HepG2 (cell line): ENCODE measurements around the gene HS2ST1. TPM values are rescaled to one million over a fixed set of nuclear protein-coding genes. Genes with fewer than 3 reads are reported as not detected.

Experiments
- ELF1 ChIP-seq: sonication (generic); formaldehyde crosslinking; IDR thresholded peaks from 2 replicates; pipeline ENCODE4 v1.4.0; 2020; ENCODE audit warnings: missing genetic modification reagents
- ELF4 ChIP-seq: sonication (generic); formaldehyde crosslinking; IDR thresholded peaks from 2 replicates; pipeline ENCODE4 v1.5.0; 2020; ENCODE audit warnings: missing genetic modification reagents, mild to moderate bottlenecking, moderate library complexity, borderline replicate concordance
- HIVEP1 ChIP-seq: sonication (generic); formaldehyde crosslinking; IDR thresholded peaks from 2 replicates; pipeline ENCODE4 v1.4.0; 2020; ENCODE audit warnings: mild to moderate bottlenecking, missing genetic modification reagents
- MEIS1 ChIP-seq: sonication (generic); formaldehyde crosslinking; IDR thresholded peaks from 2 replicates; pipeline ENCODE4 v1.9.0; 2021; ENCODE audit warnings: mild to moderate bottlenecking, missing genetic modification reagents, moderate library complexity, borderline replicate concordance
- MTA3 ChIP-seq: sonication (generic); formaldehyde crosslinking; IDR thresholded peaks from 2 replicates; pipeline ENCODE4 v1.4.0; 2020; ENCODE audit warnings: missing genetic modification reagents
- NFIC ChIP-seq: IDR thresholded peaks from 2 replicates; pipeline ENCODE4 v1.6.1; 2012; ENCODE audit warnings: mild to moderate bottlenecking, low read length, inconsistent platforms
- SATB2 ChIP-seq: sonication (generic); formaldehyde crosslinking; IDR thresholded peaks from 2 replicates; pipeline ENCODE4 v1.5.0; 2020; ENCODE audit warnings: missing genetic modification reagents
- SNAPC2 ChIP-seq: sonication (generic); formaldehyde crosslinking; IDR thresholded peaks from 2 replicates; pipeline ENCODE4 v1.8.1; 2022; ENCODE audit warnings: mild to moderate bottlenecking, missing genetic modification reagents
- SRY ChIP-seq: sonication (generic); formaldehyde crosslinking; IDR thresholded peaks from 2 replicates; pipeline ENCODE4 v1.8.0; 2022; ENCODE audit warnings: mild to moderate bottlenecking, missing genetic modification reagents
- XRCC5 ChIP-seq: fragments of 200-400 bp; formaldehyde crosslinking; optimal IDR thresholded peaks from 2 replicates; pipeline ENCODE3; 2017; ENCODE audit warnings: mild to moderate bottlenecking, low read length
- ZFP36L2 ChIP-seq: sonication (generic); formaldehyde crosslinking; IDR thresholded peaks from 2 replicates; pipeline ENCODE4 v1.4.0; 2020; ENCODE audit warnings: missing genetic modification reagents
- ZFY ChIP-seq: sonication (generic); formaldehyde crosslinking; IDR thresholded peaks from 2 replicates; pipeline ENCODE4 v1.4.0; 2020; ENCODE audit warnings: missing genetic modification reagents
- ZIK1 ChIP-seq: sonication (generic); formaldehyde crosslinking; IDR thresholded peaks from 2 replicates; pipeline ENCODE4 v1.5.0; 2020; ENCODE audit warnings: mild to moderate bottlenecking, low read depth, missing genetic modification reagents, borderline replicate concordance
- ZNF263 ChIP-seq: sonication (generic); formaldehyde crosslinking; IDR thresholded peaks from 2 replicates; pipeline ENCODE4 v1.4.0; 2020; ENCODE audit warnings: missing genetic modification reagents
- ZNF607 ChIP-seq: sonication (generic); formaldehyde crosslinking; IDR thresholded peaks from 2 replicates; pipeline ENCODE4 v1.5.1; 2020; ENCODE audit warnings: missing genetic modification reagents, mild to moderate bottlenecking, borderline replicate concordance
- ZNF615 ChIP-seq: sonication (generic); formaldehyde crosslinking; IDR thresholded peaks from 2 replicates; pipeline ENCODE4 v1.5.0; 2020; ENCODE audit warnings: mild to moderate bottlenecking, missing genetic modification reagents, borderline replicate concordance
- polyA plus RNA-seq, 8 experiments: library from polyadenylated mRNA; depleted of rRNA in 3 of 8; stranded (reverse) in 7 of 8; unstranded in 1 of 8; fragments of >200 nt; fragmentation: Illumina TruSeq in 4 of 8; extraction: Trizol in 4 of 8; gene quantifications; 2 replicates each; pipeline versions ENCODE4 v1.2.1 to v1.2.3, GENCODE V29; 2011 to 2016; ENCODE audit warnings: low read depth in 4 of 8, missing spikeins in 1 of 8, mixed read lengths in 1 of 8; ENCODE audit not compliant: insufficient read depth in 1 of 8
- total RNA-seq, 5 experiments: library from RNA; depleted of rRNA; stranded (reverse); fragments of >200 nt; fragmentation: Illumina TruSeq; extraction: Trizol; gene quantifications; 2 replicates each; pipeline ENCODE4 v1.2.3, GENCODE V29; 2016; ENCODE audit warnings: low read depth in 1 of 5
- TF ChIP-seq, protein P1 (sequence below): sonication (generic); formaldehyde crosslinking; IDR thresholded peaks from 2 replicates; pipeline ENCODE4 v1.8.0; 2023; ENCODE audit warnings: mild to moderate bottlenecking, missing genetic modification reagents
- TF ChIP-seq, protein P2 (sequence below): sonication (generic); formaldehyde crosslinking; IDR thresholded peaks from 2 replicates; pipeline ENCODE4 v1.5.1; 2020; ENCODE audit warnings: missing genetic modification reagents, mild to moderate bottlenecking, borderline replicate concordance
- TF ChIP-seq, protein P3 (sequence below): sonication (generic); formaldehyde crosslinking; IDR thresholded peaks from 2 replicates; pipeline ENCODE4 v1.5.1; 2020; ENCODE audit warnings: mild to moderate bottlenecking, missing genetic modification reagents, moderate library complexity
- TF ChIP-seq, protein P4 (sequence below): sonication (generic); formaldehyde crosslinking; IDR thresholded peaks from 2 replicates; pipeline ENCODE4 v1.4.0; 2020; ENCODE audit warnings: mild to moderate bottlenecking, missing genetic modification reagents, borderline replicate concordance

The HS2ST1 gene
- total and polyA plus RNA-seq, 2 of the 13 experiments (the other 11 are each of a cell fraction or from before 2014, with no cell fraction given), result 22.1 to 58.7 TPM

DNA sequence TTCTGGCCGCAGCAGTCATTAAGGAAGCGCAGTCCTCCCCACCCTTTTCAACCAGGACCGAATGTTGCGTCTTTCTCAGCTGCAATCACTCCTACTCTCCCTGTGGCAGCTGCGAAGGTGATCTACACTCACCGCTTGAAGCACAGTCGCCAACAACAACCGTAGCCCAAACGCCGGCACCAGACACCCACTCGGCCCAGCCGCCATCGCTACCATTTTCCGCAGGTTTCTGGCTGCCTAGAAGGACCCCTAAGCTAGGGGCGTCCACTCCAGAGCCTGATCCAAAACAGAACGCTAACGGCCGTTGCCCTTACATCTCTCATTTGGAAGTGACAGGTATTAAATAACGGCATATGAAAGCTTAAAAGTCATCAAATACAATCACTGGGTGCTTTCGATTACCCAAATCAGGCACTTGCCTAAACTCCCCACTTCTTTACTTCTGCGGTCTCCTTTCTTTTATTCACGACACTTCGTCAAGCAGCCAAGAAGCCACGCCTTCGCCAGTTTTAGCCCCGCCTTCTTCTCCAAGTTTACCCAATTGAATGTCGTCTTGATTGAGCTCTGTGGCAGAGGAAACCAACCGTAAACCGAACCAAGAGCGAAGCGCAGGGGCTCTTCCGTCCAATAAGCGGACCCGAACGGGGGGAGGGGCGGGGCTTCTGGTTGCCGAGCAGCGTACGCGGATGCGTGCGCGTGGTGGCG is 387 bp upstream of the HS2ST1 start, which contains the start of gene SELENOF (continued):
- TF ChIP-seq MTA3 (CRISPR knock-in tag), result no peak
- TF ChIP-seq ELF4 (CRISPR knock-in tag), result no peak
- TF ChIP-seq, protein P1, sequence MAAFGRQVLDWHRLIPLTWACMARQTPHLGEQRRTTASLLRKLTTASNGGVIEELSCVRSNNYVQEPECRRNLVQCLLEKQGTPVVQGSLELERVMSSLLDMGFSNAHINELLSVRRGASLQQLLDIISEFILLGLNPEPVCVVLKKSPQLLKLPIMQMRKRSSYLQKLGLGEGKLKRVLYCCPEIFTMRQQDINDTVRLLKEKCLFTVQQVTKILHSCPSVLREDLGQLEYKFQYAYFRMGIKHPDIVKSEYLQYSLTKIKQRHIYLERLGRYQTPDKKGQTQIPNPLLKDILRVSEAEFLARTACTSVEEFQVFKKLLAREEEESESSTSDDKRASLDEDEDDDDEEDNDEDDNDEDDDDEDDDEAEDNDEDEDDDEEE, result peak; percentile 48; the same call in 1 of the 2 replicates
- peak; percentile 75 for TF ChIP-seq ZNF263 (CRISPR knock-in tag)
- peak; percentile 44 for TF ChIP-seq XRCC5
- TF ChIP-seq, protein P2, sequence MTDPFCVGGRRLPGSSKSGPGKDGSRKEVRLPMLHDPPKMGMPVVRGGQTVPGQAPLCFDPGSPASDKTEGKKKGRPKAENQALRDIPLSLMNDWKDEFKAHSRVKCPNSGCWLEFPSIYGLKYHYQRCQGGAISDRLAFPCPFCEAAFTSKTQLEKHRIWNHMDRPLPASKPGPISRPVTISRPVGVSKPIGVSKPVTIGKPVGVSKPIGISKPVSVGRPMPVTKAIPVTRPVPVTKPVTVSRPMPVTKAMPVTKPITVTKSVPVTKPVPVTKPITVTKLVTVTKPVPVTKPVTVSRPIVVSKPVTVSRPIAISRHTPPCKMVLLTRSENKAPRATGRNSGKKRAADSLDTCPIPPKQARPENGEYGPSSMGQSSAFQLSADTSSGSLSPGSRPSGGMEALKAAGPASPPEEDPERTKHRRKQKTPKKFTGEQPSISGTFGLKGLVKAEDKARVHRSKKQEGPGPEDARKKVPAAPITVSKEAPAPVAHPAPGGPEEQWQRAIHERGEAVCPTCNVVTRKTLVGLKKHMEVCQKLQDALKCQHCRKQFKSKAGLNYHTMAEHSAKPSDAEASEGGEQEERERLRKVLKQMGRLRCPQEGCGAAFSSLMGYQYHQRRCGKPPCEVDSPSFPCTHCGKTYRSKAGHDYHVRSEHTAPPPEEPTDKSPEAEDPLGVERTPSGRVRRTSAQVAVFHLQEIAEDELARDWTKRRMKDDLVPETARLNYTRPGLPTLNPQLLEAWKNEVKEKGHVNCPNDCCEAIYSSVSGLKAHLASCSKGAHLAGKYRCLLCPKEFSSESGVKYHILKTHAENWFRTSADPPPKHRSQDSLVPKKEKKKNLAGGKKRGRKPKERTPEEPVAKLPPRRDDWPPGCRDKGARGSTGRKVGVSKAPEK, result no peak
- TF ChIP-seq ZFY (CRISPR knock-in tag), result peak; percentile 35; the same call in 1 of the 2 replicates
- TF ChIP-seq, protein P3, sequence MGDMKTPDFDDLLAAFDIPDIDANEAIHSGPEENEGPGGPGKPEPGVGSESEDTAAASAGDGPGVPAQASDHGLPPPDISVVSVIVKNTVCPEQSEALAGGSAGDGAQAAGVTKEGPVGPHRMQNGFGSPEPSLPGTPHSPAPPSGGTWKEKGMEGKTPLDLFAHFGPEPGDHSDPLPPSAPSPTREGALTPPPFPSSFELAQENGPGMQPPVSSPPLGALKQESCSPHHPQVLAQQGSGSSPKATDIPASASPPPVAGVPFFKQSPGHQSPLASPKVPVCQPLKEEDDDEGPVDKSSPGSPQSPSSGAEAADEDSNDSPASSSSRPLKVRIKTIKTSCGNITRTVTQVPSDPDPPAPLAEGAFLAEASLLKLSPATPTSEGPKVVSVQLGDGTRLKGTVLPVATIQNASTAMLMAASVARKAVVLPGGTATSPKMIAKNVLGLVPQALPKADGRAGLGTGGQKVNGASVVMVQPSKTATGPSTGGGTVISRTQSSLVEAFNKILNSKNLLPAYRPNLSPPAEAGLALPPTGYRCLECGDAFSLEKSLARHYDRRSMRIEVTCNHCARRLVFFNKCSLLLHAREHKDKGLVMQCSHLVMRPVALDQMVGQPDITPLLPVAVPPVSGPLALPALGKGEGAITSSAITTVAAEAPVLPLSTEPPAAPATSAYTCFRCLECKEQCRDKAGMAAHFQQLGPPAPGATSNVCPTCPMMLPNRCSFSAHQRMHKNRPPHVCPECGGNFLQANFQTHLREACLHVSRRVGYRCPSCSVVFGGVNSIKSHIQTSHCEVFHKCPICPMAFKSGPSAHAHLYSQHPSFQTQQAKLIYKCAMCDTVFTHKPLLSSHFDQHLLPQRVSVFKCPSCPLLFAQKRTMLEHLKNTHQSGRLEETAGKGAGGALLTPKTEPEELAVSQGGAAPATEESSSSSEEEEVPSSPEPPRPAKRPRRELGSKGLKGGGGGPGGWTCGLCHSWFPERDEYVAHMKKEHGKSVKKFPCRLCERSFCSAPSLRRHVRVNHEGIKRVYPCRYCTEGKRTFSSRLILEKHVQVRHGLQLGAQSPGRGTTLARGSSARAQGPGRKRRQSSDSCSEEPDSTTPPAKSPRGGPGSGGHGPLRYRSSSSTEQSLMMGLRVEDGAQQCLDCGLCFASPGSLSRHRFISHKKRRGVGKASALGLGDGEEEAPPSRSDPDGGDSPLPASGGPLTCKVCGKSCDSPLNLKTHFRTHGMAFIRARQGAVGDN (CRISPR knock-in tag), result peak; percentile 50
- TF ChIP-seq ZNF615, result no peak
- no peak for TF ChIP-seq SNAPC2 (CRISPR knock-in tag)
- 0 out of 2 replicates have a peak, but pooled peaks have one; percentile 15 for TF ChIP-seq ELF1
- no peak for TF ChIP-seq MEIS1 (CRISPR knock-in tag)
- TF ChIP-seq ZNF607 (CRISPR knock-in tag), result no peak
- TF ChIP-seq NFIC, result peak; percentile 37; the same call in 1 of the 2 replicates
- peak; percentile 14; the same call in 1 of the 2 replicates for TF ChIP-seq ZIK1 (CRISPR knock-in tag)
- TF ChIP-seq HIVEP1 (CRISPR knock-in tag), result 0 out of 2 replicates have a peak, but pooled peaks have one; percentile 19
- no peak for TF ChIP-seq ZFP36L2 (CRISPR knock-in tag)
- 0 out of 2 replicates have a peak, but pooled peaks have one; percentile 65 for TF ChIP-seq SRY (CRISPR knock-in tag)
- TF ChIP-seq SATB2, result 0 out of 2 replicates have a peak, but pooled peaks have one; percentile 67
- TF ChIP-seq, protein P4, sequence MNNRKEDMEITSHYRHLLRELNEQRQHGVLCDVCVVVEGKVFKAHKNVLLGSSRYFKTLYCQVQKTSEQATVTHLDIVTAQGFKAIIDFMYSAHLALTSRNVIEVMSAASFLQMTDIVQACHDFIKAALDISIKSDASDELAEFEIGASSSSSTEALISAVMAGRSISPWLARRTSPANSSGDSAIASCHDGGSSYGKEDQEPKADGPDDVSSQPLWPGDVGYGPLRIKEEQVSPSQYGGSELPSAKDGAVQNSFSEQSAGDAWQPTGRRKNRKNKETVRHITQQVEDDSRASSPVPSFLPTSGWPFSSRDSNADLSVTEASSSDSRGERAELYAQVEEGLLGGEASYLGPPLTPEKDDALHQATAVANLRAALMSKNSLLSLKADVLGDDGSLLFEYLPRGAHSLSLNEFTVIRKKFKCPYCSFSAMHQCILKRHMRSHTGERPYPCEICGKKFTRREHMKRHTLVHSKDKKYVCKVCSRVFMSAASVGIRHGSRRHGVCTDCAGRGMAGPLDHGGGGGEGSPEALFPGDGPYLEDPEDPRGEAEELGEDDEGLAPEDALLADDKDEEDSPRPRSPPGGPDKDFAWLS (CRISPR knock-in tag), result no peak
